K562 (cell line): ENCODE measurements around the gene FLRT1. TPM values are rescaled to one million over a fixed set of nuclear protein-coding genes. Genes with fewer than 3 reads are reported as not detected.

Experiments
- NR2C1 ChIP-seq, 2 experiments: fragments of 450-650 bp; IDR thresholded peaks; 2 replicates each; pipeline ENCODE4 v1.6.1; 2017; ENCODE audit warnings: mild to moderate bottlenecking in 2 of 2, antibody characterized with exemption in 1 of 2, inconsistent platforms in 1 of 2, missing compliant biosample characterization in 1 of 2, missing genetic modification characterization in 1 of 2
- PHB ChIP-seq: fragments of 250-450 bp; sonication (Bioruptor Pico); IDR thresholded peaks from 2 replicates; pipeline ENCODE4 v1.5.0; 2021
- ZBTB7A ChIP-seq: IDR thresholded peaks from 2 replicates; pipeline ENCODE4 v1.6.1; 2011; ENCODE audit warnings: low read depth, mild to moderate bottlenecking, low read length, moderate library complexity, borderline replicate concordance; ENCODE audit not compliant: control insufficient read depth
- polyA plus RNA-seq, 8 experiments: library from polyadenylated mRNA; depleted of rRNA in 4 of 8; stranded (reverse) in 5 of 8; unstranded in 3 of 8; fragments of >200 nt; fragmentation: Nextera tagmentation in 2 of 8; fragmentation: Illumina TruSeq in 1 of 8; extraction: Ambion mirVana in 2 of 8; extraction: Trizol in 1 of 8; gene quantifications; 2 replicates each; pipeline versions ENCODE4 v1.2.1 to v1.2.3, GENCODE V29; 2011 to 2014; ENCODE audit warnings: inconsistent platforms in 1 of 8, missing spikeins in 1 of 8
- total RNA-seq, 7 experiments: library from RNA; depleted of rRNA in 6 of 7; stranded (reverse); fragments of >200 nt in 6 of 7; fragmentation: Illumina TruSeq in 2 of 7; extraction: Trizol in 2 of 7; gene quantifications; 2 replicates each; pipeline versions ENCODE4 v1.2.1 to v1.2.3, GENCODE V29; 2011 to 2021; ENCODE audit warnings: low replicate concordance in 1 of 7
- TF ChIP-seq, protein P1 (sequence below), 2 experiments: fragments of 450-650 bp; formaldehyde crosslinking in 1 of 2; IDR thresholded peaks; 2 replicates each; pipeline versions ENCODE4 v1.4.0 to v1.6.1; 2014 to 2020; ENCODE audit warnings: mild to moderate bottlenecking in 2 of 2, borderline replicate concordance in 1 of 2, low read depth in 1 of 2

Gene FLRT1
- total and polyA plus RNA-seq, 9 of the 15 experiments (the other 6 are each of a cell fraction or from before 2014, with no cell fraction given), result not detected

- TF ChIP-seq, protein P1, sequence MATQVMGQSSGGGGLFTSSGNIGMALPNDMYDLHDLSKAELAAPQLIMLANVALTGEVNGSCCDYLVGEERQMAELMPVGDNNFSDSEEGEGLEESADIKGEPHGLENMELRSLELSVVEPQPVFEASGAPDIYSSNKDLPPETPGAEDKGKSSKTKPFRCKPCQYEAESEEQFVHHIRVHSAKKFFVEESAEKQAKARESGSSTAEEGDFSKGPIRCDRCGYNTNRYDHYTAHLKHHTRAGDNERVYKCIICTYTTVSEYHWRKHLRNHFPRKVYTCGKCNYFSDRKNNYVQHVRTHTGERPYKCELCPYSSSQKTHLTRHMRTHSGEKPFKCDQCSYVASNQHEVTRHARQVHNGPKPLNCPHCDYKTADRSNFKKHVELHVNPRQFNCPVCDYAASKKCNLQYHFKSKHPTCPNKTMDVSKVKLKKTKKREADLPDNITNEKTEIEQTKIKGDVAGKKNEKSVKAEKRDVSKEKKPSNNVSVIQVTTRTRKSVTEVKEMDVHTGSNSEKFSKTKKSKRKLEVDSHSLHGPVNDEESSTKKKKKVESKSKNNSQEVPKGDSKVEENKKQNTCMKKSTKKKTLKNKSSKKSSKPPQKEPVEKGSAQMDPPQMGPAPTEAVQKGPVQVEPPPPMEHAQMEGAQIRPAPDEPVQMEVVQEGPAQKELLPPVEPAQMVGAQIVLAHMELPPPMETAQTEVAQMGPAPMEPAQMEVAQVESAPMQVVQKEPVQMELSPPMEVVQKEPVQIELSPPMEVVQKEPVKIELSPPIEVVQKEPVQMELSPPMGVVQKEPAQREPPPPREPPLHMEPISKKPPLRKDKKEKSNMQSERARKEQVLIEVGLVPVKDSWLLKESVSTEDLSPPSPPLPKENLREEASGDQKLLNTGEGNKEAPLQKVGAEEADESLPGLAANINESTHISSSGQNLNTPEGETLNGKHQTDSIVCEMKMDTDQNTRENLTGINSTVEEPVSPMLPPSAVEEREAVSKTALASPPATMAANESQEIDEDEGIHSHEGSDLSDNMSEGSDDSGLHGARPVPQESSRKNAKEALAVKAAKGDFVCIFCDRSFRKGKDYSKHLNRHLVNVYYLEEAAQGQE (IDR thresholded peaks at IDR 0.05; ENCODE audit: borderline replicate concordance), result peak; percentile 32
- TF ChIP-seq, protein P1 (CRISPR knock-in tag; IDR thresholded peaks at IDR 0.05; ENCODE audit: low read depth), result no peak
- TF ChIP-seq NR2C1 (IDR thresholded peaks at IDR 0.05) (peak; percentile 45; the same call in 1 of the 2 replicates), NR2C1 (tag; IDR thresholded peaks at IDR 0.05) (peak; percentile 33; the same call in 1 of the 2 replicates), PHB (no peak), ZBTB7A (peak; percentile 14; the same call in 1 of the 2 replicates)
These were observed 5.1 kb downstream of the FLRT1 start (continued) for GRCh38 chr11:64040684-64041322.
